Uterus (tissue), 2 donors: ENCODE measurements around the gene MROH2A.

ENCODE experiments used
- POLR2A ChIP-seq, 2 donors: fragments of 450-650 bp; IDR thresholded peaks; one replicate each; pipeline ENCODE4 v1.6.1; 2016; ENCODE audit warnings: antibody characterized with exemption in 2 of 2, mild to moderate bottlenecking in 1 of 2, moderate library complexity in 1 of 2
- TF ChIP-seq, protein P1 (sequence below), 4 experiments: fragments of 200-600 bp in 2 of 4; fragments of 450-650 bp in 2 of 4; sonication (generic) in 2 of 4; IDR thresholded peaks; one replicate each; pipeline ENCODE4 v1.5.1; 2016 to 2019; ENCODE audit warnings: antibody characterized with exemption in 4 of 4, mild to moderate bottlenecking in 2 of 4, moderate library complexity in 1 of 4

DNA sequence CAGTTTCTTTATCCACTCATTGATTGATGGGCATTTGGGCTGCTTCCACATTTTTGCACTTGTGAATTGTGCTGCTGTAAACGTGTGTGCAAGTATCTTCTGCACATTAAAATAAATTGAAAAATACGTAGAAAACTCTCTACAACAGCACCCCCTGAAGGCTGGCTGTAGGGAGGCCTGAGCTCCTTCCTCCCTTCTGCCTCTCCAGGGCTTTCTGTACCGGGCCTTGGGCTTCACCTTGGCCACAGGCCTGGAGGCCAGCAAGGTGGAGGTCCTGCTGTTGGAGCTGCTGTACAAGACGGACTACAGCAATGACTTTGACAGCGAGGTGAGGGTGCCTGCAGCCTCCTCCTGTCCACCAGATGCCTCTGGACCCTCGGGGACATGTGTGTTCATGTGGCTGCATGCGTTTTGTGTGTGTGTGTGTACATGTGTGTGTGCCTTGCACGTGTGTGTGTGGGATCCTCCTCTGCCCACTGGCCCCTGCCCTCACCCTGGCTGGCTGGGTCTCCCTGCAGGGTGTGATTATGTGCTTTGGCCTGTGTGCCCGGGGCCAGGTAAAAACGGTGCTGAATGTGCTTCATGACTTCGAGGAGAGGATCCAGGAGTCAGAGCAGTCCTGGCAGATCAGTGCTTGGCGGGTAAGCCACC is 29.2 kb downstream of the MROH2A start:
- TF ChIP-seq, protein P1, sequence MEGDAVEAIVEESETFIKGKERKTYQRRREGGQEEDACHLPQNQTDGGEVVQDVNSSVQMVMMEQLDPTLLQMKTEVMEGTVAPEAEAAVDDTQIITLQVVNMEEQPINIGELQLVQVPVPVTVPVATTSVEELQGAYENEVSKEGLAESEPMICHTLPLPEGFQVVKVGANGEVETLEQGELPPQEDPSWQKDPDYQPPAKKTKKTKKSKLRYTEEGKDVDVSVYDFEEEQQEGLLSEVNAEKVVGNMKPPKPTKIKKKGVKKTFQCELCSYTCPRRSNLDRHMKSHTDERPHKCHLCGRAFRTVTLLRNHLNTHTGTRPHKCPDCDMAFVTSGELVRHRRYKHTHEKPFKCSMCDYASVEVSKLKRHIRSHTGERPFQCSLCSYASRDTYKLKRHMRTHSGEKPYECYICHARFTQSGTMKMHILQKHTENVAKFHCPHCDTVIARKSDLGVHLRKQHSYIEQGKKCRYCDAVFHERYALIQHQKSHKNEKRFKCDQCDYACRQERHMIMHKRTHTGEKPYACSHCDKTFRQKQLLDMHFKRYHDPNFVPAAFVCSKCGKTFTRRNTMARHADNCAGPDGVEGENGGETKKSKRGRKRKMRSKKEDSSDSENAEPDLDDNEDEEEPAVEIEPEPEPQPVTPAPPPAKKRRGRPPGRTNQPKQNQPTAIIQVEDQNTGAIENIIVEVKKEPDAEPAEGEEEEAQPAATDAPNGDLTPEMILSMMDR (IDR thresholded peaks at IDR 0.05) = no peak
- no peak for TF ChIP-seq POLR2A (IDR thresholded peaks at IDR 0.05)
